ENCODE measurements around the gene C2orf68.

- TF ChIP-seq CTCF (IDR thresholded peaks at IDR 0.05), result no peak
- no peak for TF ChIP-seq TCF7L2 (IDR thresholded peaks at IDR 0.05; ENCODE audit: low read depth, low read length)
These were observed 40.2 kb upstream of the C2orf68 start for GRCh38 chr2:85652056-85652455.

All from Panc1 (cell line).